Endometrial microvascular endothelial cells (primary cell): Measurements from ENCODE around the gene CLASP1. TPM values are rescaled to one million over a fixed set of nuclear protein-coding genes. Genes with fewer than 3 reads are reported as not detected.
"Not testable (repeated sequence)": the region's sequence is repeated elsewhere in the genome, so short reads cannot be mapped to it uniquely, and the experiment has no call there.

ENCODE experiments used
- in situ Hi-C: cut with HindIII; loops from 2 replicates; pipeline ENCODE4 v1.10.0; 2017; ENCODE audit warnings: low sequenced_read_pairs, low pct_unique_long_range_greater_than_20kb; ENCODE audit errors: inconsistent ontology term
- total RNA-seq: library from RNA; depleted of rRNA; stranded (reverse); fragments of >200 nt; gene quantifications from one replicate; pipeline ENCODE4 v1.2.3, GENCODE V29; 2015; ENCODE audit errors: inconsistent ontology term

CLASP1 gene
- total RNA-seq, 1 donor from 2014 or later = 51.7 TPM

DNA sequence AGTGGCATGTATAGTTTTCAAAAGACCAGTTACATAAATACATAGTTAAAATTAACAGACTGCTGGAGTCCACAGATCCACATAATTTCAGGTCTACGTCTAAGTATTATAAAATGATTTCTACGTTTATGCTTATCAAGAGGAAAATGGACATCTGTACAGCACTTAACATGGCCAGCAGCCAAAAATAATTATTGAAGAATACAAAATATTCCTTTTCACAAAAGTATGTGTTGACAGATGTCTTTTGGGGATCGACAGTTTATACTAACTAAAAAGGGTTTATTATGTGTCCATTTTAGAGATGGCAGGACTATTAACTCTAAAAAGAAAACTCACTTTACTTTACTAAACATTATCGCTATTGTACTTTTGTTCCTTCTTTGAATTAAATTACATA is 231.4 kb downstream of the CLASP1 start:
- in situ Hi-C loops = no loop called here

DNA sequence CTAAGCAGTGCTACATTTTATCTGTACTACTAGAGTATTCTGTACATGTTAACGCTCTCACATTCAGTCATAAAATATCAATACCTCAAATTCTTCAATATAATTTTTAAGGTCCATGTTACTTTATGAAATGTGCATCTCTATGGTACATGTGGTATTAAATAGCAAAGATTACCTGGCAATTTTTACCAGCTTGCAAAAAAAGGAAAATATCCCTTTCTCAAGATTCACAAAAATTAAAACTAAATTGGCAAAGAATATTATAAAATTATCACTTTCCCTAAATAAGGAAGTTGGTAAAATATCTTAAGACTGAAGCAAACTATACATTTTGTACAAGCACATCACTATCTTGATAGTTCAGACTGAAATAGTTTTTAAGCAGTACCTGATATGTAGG is 233.5 kb downstream of the CLASP1 start:
- in situ Hi-C loops = no loop called here

DNA sequence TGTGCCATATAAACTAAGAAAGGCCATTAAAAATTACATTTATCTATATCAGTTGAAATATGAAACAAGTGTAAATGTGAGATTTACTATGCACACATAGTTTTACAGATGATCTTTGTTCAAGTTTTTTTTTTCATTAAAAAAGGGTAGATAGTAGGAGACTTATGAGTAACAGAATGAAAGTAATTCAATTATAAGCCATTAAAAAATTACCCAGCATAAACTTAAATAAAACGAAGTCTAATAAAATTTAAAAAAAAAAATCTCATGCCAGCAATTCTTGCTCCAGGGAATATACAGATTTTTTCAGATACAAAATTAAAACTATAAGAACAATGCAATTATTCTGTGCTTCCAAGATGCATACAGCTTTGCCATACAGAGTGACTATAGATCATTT is 236.9 kb downstream of the CLASP1 start:
- in situ Hi-C loops = no loop called here

DNA sequence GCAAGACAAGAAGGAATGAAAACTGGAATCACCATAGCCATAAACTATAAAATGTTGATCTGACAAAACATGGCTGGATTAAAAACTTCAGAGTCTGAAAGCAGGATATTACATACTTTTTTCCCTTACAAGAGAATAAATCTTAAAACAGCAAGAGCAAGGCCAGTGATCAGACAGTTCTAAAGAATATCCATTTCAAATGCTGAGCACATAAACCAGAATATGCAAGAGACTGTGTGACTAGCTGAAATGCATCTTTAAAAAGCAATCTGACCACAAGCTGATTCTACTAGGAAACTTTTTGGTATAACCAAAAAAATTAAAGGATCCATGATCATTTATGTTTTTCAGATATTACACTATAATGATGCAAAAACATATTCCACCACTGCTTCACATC is 239.3 kb downstream of the CLASP1 start:
- in situ Hi-C loops = no loop called here

DNA sequence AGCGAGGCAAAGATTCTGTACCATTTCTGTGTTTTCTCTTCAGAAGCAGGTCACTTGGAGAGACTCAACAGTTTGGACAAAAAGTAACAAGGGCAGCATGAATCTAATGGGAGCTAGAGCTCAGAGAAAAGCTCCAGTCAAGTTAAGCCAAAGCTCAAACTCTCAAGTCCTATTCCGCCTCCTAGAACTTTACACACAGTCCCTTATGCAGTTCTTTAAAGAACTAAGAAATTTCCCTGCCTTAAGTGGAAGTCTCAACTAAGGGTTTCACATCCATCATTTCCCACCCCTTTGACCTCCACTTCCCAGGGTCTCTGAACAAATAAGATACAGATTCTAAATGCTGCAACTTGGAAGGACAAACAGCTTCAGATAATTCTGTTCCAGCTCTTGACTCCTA is 239.9 kb downstream of the CLASP1 start:
- in situ Hi-C loops = no loop called here

DNA sequence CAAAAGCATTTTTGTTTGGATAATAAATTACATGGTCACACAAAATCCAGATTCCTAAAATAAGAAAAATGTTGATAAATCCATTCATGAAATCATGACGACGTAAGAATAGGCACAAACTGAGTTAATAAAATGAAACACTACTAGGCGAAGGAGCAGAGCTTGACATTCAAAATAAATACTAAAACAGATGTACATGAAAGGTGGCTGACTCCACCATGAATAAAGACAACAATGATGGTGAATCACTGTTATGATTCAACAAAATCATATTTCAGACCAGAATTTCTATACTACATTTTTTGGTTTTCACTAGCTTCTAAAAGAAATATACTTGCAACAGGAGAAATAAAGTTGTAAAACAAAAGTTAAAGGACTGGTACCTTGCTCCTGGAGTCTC is 240.6 kb downstream of the CLASP1 start:
- in situ Hi-C loops = no loop called here

DNA sequence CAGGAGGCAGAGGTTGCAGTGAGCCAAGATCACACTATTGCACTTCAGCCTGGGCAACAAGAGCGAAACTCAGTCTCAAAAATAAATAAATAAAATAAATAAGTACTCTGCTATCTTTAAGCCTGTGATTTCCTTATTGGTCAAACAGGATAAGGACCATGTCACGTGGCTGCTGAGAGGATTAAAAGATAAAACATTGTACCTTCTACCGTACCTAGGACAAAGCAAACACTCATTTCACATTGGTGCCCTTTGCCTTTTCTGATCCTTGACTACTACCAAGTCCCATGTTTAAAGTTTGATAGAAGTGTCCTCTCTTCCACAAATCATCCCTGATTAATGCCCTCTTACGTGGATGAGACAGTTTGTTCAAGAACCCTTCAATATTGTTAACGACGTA is 244.0 kb downstream of the CLASP1 start:
- in situ Hi-C loops = no loop called here

DNA sequence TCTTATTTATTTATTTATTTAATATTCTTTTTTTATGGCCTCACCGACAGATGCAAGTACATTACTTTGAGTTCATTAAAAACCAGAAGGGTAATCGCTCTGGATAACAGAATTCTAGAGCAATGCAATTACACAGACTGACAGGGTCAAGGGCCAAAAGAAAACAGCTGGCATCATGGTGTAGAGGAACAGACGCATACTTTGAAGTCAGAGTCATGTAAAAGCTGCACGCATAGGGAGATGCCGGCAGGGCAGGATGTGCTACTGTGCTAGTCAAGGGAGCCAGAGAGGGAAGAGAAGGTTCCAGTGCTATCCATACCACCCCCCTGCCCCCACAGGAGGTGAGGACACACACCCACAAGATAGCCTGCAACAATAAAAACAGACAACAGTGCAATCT is 249.1 kb downstream of the CLASP1 start:
- in situ Hi-C loops = no loop called here

DNA sequence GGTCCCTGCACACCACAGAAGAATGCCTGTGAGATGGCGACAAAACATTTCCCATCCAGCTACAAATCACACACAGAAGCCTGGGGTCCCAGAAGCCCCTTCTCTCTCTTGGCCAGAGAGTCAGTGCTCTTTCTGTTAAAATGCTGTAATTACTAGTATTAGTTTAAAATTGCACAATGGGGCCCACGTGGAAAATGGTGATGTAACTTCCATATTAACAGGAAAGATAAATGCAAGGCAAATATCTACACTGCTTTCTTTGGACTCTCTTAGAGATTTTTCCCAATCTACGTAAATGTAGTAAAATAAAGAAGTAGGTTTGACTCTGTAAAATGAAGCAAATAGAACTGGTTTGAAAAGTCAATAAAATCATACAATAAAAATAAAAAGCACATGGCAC is 250.4 kb downstream of the CLASP1 start:
- in situ Hi-C loops = no loop called here

DNA sequence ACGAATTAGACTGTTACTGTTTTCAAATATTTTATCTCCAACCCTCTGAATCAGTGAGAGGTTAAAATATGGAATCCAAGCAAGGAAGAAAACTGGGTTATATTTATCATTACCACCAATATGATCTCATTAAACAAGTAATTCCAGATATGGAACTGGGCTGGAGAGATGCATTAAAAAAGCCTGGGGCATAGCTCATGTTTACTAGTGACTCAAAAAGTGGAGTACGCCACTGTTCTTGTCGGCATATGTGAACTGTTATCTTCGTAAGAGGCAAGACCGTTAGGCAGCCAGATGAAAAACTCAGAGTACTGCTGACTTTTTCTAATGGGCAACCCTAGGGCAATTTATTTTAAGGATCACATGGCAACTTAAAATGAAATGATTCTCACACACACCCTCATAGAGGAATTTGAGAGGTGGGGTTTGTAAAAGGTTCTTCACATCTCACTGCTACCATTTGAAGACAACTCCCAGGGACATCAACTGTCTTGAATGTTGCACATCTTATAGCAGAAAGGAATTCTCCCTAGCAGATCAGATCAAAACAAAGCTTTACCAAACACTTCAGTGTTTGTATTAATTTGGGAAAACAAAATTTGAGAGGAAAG is 259.1 kb downstream of the CLASP1 start:
- in situ Hi-C loops = no loop called here

DNA sequence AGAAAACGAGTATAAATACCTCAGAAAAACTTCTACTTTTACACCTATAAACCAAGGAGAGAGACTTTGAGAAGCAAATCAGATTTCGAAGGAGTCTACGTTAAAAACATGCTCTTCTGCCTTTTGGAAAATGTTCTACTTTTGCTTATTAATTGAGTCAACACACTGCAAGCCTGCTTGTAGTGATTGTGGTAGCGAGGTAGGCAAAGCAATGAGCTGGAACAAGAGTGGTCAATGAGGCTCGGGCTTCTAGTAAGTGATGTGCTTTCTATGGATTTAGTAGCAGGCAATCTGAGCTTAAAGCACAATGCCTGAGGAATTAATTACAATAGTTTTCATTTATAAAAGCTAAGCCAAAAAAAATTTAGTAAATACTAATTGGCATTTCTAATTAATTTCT is 260.9 kb downstream of the CLASP1 start:
- in situ Hi-C loops = no loop called here

DNA sequence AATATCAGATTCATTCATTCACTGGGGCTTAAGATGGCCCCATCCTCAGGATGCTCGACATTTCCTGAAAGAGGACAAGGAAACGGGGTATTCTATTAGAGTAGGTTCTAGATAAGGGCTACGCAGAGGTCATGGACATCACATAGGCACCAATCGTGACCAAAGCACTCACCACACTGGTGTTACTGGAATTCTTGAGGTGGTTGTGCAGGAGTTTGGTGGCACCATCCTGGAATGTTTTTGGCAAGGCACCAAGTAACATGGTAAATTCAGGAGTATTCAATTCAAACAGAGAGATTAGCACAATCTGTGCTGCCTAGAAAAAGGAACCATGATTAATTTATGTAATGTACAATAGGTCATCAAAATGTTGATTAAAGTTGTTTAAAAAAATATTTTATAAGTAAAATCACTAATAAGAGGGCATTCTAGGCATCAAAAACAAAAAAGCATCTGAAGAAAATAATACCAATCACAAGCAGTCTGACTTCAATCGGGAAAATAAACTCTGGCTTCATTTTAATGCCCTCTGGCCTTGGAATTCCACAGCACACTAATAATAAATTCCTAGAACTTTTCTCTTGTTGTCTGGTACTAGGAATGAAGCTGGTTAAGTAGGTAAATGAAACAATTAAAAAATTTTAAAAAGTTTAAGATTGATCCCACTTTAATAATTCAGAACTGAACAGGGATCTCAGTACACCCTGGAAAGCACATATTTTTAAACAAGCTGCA is 261.5 kb downstream of the CLASP1 start:
- in situ Hi-C loops = no loop called here

DNA sequence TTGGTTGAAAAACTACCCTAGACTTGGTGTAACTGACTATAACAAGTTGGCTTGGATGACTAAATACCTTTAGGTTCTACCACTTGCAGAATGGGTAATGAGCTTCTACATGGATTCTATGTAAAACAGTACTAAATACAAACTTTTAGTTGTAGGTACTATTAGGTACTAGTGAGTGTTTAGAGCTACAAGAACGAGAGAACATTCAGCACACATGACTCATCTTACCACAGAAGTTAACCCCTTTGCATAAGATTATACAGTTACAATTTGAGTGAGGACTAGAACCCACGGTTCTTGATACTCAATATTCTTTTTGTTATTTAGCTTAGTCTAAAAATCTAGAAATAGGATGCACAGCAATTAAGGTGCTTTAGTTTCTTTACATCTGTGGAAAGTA is 262.6 kb downstream of the CLASP1 start:
- in situ Hi-C loops = no loop called here

DNA sequence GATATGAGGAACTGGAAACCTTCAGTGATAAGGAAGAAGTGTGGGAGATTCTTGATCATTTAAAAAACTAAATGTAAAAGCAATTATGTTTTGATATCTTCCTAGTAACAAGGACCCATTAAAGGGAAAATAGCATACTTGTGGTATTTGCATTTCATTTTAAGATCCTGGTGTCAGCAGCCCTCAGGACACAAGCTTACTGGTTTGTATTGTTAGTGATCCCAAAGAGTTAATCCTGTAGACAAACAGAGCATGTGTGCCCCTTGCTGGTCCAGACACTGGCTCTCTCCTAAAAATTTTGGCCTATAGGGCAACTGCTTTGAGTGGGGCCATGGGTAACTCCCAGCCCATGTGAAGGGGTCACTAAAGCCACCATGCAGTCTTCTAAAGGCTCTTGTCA is 263.2 kb downstream of the CLASP1 start:
- in situ Hi-C loops = no loop called here

DNA sequence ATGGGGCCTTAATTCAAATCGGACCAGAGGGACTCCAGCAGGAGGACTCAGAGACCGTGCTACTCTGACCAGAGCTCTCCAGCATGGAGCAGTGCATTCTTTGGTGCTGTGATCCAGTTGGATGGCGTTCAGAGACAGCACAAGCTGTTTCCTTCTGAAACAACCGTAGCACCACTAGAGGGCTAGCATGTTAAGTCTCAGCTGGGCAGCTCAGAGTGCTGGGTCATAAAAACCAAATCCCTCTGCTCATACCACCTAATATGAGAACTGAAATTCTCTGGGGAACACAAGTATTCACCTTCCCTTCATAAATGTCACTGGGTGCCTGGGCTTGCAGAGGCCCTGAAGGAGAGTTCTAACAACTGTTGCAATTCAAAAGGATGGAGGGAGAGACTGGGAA is 266.5 kb downstream of the CLASP1 start:
- in situ Hi-C loops = no loop called here

DNA sequence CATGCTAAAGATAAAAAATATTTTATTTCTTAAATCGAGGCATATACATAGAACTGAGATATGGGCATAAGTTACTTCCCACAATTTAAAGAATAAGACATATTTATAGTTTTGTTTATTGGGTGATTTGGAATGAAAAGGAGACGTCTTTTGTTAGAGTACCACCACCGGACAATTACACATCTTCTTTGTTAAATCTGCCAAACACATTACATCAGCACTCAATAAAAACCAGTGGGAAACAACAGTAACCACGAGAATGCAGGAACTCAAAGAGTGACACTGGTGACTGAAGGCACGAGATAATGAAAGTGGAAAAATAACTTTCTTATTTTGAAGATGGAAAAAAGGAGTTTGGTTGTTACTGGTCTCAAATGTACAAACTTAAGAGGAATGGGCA is 271.6 kb downstream of the CLASP1 start:
- in situ Hi-C loops = no loop called here

DNA sequence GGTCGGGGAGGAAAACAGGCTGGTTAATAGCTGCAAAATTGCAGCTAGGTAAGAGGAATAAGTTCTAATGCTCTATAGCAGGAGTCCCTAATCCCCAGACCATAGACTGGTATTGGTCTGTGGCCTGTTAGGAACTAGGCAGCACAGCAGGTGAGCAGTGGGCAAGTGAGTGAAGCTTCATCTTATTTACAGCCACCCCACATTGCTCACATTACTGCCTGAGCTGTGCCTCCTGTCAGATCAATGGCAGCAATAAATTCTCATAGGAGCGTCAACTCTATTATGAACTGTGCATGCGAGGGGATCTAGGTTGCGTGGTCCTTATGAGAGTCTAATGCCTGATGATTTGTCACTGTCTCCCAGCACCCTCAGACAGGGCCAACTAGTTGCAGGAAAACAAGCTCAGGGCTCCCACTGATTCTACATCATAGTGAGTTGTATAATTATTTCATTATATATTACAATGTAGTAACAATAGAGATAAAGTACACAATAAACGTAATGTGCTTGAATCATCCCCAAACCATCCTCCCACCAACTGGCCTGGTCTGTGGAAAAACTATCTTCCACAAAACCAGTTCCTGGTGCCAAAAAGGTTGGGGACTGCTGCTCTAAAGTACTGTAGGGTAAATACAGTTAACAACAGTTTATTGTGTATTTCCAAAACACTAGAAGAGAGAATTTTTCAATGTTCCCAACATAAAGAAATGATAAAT is 272.6 kb downstream of the CLASP1 start:
- in situ Hi-C loops = no loop called here

DNA sequence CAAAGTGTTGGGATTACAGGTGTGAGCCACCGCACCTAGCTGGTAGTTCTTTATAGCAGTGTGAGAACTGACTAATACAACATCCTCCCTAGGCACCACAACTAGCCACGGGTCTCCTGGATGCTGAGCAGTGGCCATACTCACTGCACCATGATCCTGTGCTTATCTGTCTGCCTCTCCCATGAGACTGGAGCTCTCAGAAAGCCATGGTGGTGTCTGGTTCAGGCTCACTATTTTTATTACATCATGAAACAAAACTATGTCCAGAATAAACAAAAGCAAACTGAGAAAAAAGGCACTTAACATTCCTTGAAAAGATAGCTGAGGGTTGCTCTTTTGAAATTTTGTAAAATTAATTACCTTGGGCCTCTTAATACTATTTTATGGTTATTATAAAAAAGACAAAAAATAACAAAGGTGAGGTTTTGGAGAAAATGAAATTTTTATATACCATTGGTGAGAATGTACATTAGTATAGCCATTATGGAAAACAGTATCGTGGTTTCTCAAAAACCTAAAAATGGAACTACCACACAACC is 273.6 kb downstream of the CLASP1 start:
- in situ Hi-C loops = no loop called here

DNA sequence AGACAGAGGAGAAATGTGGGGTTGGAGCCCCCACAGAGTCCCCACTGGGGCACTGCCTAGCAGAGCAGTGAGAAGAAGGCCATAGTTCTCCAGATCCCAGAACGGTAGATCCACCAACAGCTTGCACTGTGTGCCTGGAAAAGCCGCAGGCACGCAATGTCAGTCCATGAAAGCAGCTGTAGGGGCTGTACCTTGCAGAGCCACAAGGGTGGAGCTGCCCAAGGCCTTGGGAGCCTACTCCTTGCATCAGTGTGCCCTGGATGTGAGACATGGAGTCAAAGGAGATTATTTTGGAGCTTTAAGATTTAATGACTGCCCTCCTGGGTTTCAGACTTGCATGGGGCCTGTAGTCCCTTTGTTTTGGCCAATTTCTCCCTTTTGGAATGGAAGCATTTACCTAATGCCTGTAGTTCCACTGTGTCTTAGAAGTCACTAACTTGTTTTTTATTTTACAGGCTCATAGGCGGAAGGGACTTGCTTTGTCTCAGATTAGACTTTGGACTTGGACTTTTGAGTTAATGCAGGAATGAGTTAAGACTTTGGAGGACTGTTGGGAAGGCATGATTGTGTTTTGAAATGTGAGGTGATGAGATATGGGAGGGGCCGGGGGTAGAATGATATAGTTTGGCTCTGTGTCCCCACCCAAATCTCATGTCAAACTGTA is 274.7 kb downstream of the CLASP1 start:
- in situ Hi-C loops = not testable (repeated sequence)
